OCI-LY3 (cell line): ENCODE results near the gene CIZ1.
"Not testable (repeated sequence)": the region's sequence is repeated elsewhere in the genome, so short reads cannot be mapped to it uniquely, and the experiment has no call there.

Source experiments
- EZH2phosphoT487 ChIP-seq: fragments of 200-600 bp; shearing (Covaris generic); IDR thresholded peaks from 2 replicates; pipeline ENCODE4 v1.6.1; 2018; ENCODE audit warnings: antibody characterized with exemption, mixed run types, low read depth
- TF ChIP-seq, protein P1 (sequence below): fragments of 200-600, 300-600 bp; sonication (generic); IDR thresholded peaks from 2 replicates; pipeline ENCODE4 v1.5.1; 2014; ENCODE audit warnings: antibody characterized with exemption, low read length, low read depth

DNA sequence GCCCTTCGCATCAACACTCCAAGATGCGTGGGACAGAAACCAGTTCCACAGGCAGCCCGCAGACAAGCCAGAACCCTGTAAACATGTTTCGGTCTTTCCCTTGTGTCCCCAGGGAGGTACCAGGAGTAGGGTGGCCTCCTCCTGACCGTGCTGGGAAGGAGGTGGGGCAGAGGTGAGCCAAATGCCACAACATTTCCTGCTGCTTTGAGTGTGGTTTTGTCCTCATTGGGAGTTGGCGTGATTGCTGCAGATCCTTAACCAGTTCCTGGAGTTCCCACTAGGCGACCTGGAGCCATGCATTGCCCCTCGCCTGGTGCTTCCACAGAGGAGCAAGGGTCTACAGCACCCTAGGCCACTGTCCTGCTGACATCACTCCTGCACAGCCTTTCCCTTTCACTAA lies 55.8 kb downstream of the CIZ1 start:
- TF ChIP-seq, protein P1, sequence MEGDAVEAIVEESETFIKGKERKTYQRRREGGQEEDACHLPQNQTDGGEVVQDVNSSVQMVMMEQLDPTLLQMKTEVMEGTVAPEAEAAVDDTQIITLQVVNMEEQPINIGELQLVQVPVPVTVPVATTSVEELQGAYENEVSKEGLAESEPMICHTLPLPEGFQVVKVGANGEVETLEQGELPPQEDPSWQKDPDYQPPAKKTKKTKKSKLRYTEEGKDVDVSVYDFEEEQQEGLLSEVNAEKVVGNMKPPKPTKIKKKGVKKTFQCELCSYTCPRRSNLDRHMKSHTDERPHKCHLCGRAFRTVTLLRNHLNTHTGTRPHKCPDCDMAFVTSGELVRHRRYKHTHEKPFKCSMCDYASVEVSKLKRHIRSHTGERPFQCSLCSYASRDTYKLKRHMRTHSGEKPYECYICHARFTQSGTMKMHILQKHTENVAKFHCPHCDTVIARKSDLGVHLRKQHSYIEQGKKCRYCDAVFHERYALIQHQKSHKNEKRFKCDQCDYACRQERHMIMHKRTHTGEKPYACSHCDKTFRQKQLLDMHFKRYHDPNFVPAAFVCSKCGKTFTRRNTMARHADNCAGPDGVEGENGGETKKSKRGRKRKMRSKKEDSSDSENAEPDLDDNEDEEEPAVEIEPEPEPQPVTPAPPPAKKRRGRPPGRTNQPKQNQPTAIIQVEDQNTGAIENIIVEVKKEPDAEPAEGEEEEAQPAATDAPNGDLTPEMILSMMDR, result not testable (repeated sequence)
- not testable (repeated sequence) for TF ChIP-seq EZH2phosphoT487
